ENCODE measurements around the gene RNLS.

RNLS gene

GRCh38 chr10:88582806-88583583 is at the start of gene RNLS:
RNLS (minus strand) TSS chr10:88583318.
- peak; percentile 62 for DNase-seq

GRCh38 chr10:88624840-88625239 is 41.7 kb upstream of the RNLS start:
- DNase-seq: no peak

- DNase-seq: no peak
These were observed 40.7 kb upstream of the RNLS start for GRCh38 chr10:88623835-88624234.

DNA sequence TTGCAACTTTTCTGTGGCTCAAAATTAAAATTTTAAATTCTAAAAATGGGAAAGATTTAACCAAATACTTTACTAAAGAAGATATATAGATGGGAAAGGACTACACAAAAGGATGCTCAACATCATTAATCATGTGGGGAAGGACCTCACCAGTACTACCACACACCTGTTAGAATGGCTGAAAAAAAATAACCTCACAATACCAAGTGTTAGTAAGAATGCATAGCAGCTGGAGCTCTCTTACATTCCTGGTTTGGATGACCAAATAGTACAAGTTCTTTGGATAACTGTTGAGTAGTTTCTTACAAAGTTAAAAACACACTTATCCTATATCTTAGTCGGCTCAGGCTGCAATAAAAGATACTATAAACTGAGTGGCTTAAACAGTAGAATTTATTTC is 37.3 kb upstream of the RNLS start:
- no peak for DNase-seq

GRCh38 chr10:88618496-88618895 is 35.4 kb upstream of the RNLS start:
- DNase-seq: no peak

- no peak for DNase-seq
These were observed 34.7 kb upstream of the RNLS start for GRCh38 chr10:88617772-88618300.

- DNase-seq: no peak
These were observed 33.3 kb upstream of the RNLS start for GRCh38 chr10:88616250-88616977.

- DNase-seq: no peak
These were observed 25.7 kb upstream of the RNLS start for GRCh38 chr10:88608780-88609179.

DNA sequence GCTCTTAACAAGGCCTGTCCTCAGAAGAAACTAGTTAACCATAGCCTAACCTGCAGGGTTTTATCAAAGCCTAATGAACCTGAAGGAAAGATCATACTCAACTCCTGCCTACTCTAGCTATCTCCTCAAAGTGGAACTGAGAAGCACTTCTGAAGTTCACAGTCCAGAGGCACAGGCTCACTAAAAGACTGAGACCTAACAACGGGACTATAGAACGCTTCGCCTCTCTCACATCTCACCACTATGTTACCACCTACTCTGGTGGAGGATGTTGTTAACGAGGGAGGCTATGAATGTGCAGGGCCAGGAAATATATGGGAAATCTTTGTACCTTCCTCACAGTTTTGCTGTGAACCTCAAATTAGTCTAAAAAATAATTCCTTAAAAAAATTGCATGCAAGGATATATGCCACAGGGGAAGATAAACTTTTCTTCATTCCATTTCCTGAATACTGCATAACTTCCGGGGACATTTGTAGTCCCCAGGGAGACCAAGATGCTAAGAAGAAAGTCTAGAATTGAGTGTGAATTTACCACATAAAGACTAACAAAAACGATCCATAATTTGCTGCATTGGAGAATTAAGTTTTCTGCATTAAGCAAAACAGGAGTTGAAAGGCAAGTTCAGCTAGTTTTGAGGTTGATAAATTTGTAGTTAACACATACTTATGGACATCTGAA is 25.1 kb upstream of the RNLS start:
- no peak for DNase-seq

DNA sequence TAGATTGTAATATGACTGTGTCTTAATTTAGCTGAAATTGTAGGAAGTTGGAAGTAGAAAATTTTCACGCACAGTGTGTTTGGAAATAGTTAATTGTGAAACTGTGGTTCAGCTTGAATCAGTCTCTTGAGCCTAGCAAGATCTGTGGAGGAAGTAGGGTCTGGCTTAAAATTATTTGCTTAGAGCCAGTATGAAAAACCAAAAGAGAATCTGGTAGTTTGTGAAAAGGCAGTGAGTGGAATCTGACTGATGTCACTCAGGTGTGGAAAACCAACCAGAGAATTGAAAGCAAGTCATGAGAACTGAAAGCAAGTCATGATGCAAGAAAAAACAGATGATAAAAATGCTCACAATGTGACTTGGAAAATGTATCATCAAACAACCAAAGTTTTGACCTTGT is 14.9 kb upstream of the RNLS start:
- no peak for DNase-seq

- no peak for DNase-seq
These were observed 11.4 kb upstream of the RNLS start for GRCh38 chr10:88594482-88594881.

- no peak for DNase-seq
These were observed 9.8 kb upstream of the RNLS start for GRCh38 chr10:88592906-88593305.

DNA sequence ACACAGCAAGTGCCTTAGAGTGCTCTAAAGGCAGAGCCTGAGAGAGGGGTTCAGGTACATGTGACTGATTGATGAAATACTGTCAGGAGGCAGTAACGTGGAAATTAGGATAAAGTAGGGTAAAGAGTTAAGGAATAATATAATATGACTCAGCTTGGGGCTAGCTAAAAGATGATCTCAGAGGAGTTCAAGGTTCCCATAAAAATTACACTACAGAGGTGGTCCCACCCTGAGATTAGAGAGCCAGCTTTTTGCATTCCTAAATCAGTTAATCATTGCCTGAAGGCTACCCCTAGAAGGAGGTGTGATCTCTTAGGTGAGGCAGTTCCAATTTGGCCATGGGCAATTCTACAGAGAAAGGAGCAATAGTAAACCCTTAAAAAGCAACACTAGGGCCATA is 9.3 kb upstream of the RNLS start:
- peak; percentile 41 for DNase-seq

DNA sequence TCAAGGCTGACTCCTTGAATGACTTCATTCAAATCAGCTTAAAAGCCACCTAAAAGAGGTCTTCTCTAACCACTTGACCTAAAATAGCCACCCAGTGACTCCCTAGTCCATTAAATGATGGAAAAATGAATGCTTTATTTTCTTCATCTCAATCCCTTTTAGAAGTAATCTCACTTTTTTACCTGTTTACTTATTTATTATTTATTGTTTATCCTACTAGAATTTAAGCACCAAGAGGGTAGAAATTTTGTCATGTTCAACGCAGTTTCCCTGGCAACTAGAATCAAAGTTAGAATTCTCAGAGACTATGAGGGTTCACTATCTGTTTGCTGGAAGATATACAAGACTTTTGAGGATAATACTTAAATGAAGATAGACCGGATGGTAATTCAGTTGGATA is 3.3 kb upstream of the RNLS start, which contains the start of gene LIPJ:
LIPJ (plus strand) TSS at position 301 of the 400 bp plus-strand sequence. CDS start 3,926 bp downstream, outside the sequence.
- no peak for DNase-seq

GRCh38 chr10:88583584-88583957 is 453 bp upstream of the RNLS start:
- DNase-seq: no peak

DNA sequence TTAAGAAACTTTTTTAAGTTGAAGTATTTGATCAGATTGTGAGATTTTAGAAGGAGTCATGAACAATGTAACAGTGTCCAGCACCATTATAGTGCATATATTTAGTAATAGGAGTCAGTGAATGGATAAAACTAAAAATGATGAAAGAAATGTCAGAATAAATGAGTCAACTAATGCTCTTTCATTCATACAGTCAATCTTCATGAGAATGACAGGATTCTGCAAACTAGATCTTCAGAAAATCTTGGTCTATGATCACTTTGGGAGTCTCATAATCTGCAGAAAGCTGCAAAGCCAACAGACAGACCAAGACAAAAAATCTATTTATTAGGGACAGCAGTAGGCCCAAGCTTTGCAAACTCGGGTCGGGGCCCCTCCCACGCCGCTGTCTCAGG is 710 bp downstream of the RNLS start:
- no peak for DNase-seq

DNA sequence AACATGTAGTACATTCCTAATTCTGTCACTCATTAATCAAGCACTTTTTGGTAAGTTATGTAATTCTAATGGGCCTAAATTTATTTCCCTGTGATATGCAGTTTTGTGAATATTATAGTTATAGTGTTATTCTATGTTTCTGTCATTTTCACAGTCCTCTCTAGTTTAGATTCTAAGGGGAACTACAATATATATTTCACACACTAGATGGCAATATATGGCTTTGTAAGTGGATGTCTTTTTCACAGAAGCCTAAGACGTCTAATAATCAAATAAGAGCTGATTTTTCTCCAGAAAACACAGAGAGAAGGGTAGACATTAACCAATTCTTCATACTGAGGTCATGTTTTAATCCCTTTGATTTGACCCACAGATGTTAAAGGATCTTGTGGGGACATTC is 18.0 kb downstream of the RNLS start:
- peak; percentile 41 for DNase-seq

- DNase-seq: no peak
These were observed 21.0 kb downstream of the RNLS start for GRCh38 chr10:88562152-88562551.

- DNase-seq: peak; percentile 58
These were observed 25.5 kb downstream of the RNLS start for GRCh38 chr10:88557658-88558057.

GRCh38 chr10:88557256-88557655 is 25.9 kb downstream of the RNLS start:
- no peak for DNase-seq

DNA sequence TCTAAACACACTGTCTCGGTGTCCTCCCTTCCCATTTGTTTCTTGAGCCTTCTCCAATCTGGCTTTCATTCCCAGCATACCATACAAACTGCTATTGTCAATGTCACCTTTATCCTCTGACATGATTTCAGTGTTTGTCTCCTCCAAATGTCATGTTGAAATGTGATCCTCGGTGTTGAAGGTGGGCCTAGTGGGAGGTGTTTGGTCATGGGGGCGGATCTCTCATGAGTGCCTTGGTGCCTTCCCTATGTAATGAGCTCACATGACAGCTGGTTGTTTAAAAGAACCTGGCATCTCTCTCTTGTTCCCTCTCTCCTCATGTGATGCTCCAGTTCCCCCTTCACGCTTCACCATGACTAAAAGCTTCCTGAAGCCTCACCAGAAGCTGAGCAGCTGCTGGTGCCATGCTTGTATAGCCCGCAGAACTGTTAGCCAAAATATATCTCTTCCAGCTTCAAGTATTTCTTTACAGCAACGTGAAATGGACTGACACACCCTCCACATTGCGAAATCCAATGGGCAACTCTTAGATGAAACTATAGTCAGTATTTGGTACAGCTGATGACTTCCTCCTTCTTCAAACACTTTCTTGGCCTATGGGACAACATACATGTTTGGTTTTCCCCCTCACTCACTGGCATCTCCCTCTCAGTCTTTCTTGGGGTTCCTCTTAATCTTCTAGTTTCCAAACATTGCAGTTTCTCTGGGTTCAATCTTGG is 27.8 kb downstream of the RNLS start:
- DNase-seq: no peak

GRCh38 chr10:88553116-88553752 is 29.9 kb downstream of the RNLS start:
- peak; percentile 63 for DNase-seq
